Ammon's horn (tissue), 1 donor: ENCODE results near the gene VPS37B.
A peak's percentile ranks its signal among the peaks of the same experiment; 100 is the strongest.
"Not testable (repeated sequence)": the region's sequence is repeated elsewhere in the genome, so short reads cannot be mapped to it uniquely, and the experiment has no call there.

Source experiments
- DNase-seq: peaks from one replicate; pipeline ENCODE4 v3.0.0-alpha.2; 2016; ENCODE audit warnings: low spot score

VPS37B gene

DNA sequence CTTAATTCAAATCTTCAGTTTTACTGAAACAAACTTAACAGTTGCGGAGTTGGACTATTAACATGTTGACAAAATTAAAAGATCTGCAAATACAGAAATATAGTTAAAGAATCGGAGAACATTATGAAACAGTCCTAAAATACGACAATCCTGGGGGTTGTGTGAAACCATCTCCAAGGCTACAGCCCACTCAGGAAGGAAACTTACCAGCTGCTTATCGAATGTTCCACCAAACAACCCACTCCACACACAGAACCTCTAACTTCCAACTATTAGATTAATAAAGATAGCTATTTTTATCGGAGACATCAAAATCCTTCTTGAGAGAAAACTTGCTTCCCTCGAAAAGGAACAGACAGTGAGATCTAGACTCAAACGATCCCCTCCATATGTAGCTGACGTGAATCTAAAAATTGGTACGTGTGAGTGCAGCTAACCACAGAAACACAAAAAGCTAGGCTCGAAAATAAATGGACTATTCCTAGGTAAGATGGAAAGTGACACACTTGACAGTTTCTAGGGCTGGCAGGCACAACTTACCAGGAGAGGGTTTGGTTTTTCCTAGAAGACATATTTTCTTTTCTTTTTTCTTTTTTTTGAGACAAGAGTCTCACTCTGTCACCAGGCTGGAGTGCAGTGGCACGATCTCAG, 12.9 kb downstream of the VPS37B start:
- DNase-seq, result no peak

DNA sequence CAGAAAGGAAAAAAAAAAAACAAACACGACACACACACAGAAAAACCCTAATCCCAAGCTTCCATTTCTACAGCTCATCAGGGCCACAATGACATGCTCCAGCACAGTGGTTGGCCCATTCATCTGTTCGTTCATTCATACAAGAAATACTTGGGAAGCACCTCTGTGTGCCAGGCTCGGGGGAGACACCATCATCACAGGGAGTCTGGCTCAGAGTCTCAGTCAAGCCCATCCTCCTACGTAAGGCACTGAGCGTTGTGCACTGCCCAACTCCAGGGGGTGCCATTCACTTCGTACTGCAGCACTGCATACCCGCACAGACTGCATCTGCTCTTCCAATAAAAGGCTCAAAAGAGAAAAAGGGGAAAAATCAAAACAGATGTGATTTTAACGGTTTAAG, 15.3 kb downstream of the VPS37B start:
- DNase-seq, result peak; percentile 94

DNA sequence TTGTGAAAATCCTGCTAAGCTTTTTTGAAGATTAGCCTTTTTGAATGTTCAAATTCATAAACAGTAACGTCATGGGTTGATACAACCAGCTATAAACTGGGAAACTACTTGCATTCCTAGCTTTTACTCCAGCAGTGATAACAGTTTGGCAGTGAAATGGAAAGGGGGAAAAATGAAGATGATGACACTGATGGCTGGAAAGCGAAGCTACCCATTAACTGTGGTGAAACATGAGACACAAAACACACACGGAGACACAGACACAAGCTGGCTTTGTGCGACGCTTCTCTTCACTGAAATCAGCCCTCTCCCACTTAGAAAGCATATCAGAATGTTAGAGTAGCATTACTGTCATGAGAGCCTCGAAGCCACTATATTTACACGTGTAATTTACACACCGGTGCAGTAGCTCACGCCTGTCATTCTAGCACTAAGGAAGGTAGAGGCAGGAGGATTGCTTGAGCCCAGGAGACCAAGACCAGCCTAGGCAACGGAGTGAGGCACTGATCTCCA, 15.7 kb downstream of the VPS37B start:
- no peak for DNase-seq

DNA sequence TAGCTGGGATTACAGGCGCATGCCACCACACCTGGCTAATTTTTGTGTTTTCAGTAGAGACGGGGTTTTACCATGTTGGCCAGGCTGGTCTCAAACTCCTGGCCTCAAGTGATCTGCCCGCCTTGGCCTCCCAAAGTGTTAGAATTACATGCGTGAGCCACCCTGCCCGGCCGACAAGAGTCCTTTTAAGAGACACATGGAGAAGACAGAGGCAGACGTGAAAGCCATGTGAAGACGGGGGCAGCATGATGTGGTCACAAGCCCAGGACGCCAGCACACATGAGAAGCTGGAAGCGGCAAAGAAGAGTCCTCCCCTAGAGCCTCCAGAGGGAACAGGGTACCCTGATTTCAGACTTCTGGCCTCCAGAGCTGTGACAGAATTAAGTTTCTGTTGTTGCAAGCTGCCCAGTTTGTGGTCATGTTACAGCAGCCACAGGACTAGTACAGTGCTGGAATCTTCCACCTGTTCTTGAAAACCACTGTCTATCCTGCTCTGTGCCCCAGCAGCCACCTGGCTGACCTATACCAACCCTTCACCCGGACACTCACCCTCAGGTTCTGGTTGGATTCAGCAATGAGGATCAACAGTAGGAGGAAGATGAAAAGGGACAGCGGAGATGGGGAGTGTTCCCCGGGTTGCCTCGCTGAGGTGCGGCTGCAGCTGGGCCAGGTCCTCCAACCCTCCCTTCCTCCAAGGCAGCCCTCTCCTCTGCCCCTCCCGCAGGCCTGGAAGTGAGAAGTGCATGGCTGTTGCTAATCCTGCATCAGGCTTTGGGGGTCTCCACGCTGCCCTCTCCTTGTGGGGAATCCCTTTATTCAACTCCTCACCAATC, 16.9 kb downstream of the VPS37B start:
- no peak for DNase-seq

DNA sequence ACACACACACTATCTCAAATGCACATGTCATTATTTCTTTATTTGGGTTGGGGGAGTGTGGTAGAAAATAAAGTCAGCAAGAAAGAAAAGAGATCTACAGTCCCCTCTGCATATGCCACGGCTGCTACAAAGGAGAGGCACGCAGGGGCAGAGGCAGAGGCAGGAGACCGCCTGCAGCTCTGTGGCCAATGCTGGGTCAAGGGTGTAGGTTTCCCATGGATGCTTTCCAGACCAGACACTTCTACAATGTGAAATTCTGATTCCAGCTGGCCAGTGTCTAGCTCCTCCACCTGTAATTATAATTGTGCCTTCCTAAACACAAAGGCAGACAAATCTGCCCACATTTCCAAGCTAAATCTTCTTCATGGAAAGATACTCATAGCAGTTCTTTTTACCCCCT, 19.2 kb downstream of the VPS37B start:
- no peak for DNase-seq

DNA sequence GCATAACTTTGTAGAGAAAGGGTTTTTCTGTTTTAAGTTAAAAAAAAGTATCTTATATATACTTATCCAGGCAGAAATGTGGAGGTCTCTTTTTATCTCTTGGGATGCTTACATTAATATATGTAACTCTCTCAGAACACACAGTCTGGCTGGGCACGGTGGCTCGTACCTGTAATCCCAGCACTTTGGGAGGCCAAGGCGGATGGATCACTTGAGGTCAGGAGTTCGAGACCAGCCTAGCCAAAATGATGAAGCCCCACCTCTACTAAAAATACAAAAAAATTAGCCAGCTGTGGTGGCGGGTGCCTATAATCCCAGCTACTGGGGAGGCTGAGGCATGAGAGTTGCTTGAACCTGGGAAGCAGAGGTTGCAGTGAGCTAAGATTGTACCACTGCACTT, 19.6 kb downstream of the VPS37B start:
- DNase-seq, result not testable (repeated sequence)

DNA sequence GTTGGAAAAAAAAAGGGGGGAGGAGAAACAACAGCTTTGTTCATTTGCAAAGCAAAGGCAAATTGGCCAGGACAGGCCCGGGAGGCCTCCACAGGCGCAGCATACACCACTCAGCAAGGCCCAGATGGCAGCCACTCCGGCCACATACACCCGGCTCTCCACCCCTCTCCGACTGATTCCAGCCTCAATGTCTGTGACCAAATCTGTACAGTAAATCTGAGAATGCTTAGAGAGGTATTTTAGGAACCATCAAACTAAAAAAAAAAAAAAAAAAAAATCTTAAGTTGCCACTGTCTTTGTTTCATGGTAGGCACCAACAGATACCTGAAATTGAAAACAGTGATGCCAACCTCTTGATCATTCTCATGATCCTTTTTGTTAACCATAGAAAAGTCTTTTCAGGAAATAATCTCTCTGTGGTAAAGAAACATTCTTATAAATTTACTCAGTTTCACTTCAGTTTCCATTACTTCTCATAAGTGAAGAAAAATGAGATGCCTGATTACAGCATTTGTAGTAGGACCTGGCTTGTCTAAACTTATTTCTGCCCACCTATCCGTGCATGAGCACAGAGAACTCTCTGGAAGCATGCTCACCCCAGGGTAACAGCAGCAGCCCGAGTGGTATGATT, 20.2 kb downstream of the VPS37B start:
- DNase-seq, result no peak

DNA sequence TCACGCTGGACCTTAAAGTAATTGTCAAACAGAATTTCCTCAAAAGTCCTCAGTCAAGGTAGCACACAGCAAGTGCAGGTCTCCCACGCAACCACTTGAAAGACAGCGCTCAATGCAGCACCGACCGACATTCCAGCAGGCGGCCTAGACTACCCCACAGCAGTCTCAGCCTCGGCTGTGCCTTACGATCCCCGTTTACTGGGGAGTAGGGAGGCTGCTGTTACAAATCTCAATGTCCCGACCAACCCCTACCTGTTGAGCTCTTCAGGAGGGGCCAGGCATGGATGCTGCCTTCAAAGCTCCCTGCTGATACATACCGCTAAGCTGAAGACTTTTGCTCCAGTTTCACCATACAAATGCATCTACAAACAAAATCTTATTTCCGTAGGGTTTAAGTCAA, 21.8 kb downstream of the VPS37B start:
- no peak for DNase-seq

DNA sequence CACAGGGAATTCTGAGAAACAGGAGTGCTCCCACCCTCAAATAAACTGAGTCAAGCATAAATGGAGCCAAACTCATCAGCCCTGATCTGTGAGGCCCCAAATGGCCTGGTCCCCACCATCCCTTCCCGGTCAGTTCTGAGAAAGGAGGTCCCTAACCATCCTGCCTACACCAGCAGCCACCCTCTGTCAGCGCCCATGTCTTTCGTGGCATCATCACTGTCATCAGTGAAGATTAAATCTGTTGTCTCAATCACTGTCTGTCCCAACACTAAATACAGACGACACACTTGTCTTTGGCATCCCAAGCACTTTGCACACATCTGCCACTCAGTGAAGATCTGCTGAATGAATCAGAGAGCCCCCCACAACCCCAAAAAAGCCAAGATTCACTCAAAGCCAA, 22.4 kb downstream of the VPS37B start:
- DNase-seq, result no peak

DNA sequence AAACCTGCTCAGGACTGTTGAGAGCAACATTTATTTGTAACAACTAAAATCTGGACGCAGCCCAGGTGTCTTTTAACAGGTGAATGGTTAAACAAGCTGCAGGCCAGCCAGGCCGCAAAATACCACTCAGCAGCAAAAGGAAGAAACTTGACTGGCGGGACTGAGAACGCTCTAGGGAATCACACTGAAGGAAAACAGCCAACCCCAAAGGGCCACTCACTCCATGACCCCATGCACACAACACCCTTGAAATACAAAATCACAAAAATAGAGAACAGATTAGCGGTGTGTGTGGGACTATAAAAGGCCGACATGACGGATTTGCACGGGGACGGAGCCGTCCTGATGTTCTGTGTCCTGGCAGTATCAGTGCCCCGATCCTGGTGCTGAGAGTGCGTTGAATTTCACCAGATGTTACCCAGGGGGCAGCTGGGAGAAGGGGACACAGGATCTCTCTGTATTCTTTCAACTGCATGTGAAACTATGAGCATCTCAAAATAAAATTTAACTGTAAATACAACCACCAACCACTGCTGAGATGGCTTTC, 23.0 kb downstream of the VPS37B start:
- DNase-seq, result no peak

DNA sequence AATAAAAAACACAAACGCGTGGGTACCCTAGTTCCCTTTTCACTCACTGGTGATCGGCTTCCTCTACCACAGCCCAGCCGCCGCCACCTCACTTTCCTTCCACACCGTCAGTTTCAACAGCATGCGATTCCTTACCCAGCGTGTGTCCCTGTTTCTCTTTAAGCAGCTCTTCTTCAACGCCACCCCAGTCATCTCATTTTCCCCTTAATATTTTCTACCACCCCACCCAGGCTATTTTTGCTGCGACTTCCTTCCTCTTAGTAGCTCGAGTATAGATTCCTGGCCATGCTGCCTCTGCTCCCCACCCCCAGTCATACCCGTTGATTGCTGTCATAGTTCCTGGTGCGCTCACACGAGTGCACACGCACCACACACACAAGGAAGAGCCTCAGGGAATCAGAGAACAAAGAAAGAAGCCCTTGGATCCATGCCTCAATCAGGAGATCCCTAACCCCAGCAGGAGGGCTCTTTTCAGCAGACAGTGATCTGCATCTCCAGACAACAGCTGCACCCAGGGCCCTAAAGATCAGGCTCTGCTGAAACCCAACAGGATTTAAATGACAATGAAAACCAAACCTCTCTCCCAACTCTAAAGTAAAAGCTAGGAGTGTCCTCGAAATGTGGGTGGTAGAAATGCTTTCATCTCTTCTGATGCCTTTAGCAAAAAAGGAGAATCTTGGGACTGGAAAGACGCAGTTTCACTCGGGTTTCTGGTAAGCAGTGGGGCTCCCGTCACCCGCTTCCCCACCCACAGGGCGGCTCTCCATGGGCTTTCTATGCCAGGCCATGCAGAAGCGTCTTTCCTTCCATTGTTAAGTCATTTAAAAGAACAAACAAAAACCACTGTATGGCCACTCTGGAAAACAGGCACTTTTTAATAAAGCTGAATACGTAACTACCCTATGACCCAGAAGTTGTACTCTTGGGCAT, 23.8 kb downstream of the VPS37B start:
- no peak for DNase-seq

DNA sequence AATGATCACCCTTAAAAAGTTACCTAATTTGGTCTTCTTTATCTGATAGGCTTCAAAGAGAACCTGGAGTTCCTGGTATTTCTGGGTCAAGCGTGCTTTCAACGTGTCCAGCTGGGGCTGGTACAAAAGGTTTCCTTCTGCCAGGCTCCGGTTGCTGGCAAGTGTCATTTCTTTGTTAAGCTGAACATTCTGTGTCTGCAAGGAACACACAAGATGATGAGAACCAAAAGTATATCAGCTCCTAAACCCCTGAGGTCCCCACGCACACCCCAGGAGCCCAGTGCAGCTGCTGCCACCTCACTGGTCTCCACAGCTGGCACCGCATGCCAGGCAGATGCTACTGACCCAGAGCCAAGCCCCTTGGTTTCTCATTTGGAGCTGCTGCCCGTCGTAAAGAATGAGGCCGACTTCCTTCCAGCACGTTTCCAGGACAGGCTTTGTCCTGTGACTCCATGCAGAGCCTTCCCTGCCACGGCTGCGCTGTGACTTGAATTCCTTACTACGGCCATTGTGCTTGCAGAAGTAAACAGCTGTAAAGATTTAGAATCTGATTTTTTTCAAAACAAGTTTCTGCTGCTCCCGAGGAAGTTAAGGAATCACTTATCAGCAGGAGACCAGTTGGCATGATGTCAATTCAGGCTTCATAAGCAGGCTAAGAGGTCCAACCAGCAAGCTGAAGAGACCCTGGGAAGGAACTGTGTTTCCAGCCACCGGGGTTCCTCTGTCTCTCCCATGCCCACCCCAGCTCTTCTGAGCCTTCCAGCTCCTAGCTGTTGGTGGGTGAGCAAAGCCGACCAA, 24.9 kb downstream of the VPS37B start:
- no peak for DNase-seq

DNA sequence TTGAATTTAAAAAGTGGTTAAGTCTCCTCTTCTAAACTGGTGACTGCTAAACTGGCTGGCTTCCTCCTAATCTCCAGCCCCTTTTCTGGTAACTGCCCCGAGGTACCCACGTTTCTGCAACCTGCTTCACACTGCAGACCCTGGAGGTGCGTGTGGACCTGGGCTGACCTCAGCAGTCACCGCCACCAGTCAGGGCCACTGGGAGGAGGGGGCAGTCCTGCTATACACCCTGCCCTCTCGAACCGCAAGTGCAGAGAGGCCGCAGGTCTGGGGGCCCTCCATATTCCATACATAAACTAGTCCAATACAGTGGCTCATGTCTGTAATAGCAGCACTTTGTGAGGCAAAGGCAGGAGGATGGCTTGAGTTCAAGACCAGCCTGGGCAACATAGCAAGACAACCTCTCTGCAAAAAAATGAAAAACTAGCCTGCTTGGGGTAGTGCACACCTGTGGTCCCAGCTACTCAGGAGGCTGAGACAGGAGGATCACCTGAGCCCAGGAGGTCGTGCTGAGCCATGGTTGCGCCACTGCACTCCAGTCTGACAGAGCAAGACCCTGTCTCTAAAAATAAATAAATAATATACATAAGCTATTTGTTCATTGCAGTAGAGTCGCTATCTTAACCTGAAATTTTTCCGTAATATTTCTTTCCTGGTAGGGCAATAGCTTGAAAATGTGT, 25.6 kb downstream of the VPS37B start:
- DNase-seq, result no peak

DNA sequence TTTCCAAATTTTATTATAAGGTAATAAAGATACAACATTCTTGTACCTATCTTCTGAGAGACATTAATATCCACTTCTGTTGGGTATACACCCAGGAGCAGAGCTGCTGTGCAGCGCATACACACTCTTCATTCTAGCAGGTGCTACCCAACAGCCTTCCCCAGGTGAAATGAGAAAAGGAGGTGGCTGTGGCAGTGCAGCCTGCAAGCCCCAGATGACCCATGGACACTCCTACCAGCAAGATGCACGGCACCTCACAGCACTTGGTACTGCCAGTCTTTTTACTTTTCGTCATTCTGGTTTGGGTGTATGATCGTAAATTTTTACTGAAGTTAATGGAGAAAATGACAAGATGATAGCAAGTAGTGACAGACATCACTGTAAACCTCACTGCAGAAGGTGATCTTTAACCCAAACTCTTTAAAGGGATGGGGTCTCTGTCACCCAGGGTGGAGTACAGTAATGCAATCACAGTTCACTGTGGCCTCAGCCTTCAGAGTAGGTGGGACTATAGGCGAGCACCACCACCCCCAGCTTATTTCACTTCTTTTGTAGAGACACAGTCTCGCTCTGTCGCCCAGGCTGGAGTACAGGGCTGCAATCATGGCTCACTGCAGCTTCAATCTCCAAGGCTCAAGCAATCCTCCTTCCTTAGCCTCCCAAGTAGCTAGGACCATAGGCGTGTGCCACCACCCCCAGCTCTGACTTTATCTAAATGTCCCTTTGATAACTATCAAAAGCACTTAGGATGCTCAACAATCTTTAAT, 26.5 kb downstream of the VPS37B start:
- no peak for DNase-seq

DNA sequence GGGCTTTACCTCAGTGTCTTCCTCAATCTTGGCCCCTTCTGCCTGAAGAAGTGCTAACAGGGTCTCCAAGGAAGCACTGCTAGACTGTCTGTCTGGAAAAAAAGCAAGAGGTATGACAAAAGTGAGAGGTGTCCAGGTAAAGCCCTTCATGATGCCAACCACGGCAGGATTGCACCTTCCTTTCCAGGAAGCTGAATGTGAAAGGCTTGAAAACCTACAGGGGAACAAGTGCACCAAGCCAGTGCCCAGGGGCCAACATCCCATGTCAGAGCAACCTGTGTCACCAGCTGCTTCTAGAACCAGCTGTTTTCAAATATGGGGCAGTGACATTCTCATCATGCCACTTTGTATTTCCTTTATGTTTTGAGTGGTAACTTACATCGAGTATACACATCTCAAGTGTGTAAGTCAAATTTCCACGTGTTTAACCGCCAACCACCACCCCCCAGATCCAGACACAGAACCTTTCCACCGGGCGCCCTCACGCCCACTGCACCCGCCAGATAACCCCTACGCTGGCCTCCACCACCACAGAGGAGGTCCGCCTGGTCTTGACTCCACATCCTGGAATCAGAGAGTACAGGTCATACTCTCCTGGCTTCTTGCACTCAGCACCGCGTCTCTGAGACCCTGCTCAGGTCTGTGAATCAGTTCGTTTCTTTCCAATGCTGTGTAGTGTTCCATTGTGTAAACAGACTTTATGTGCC, 27.3 kb downstream of the VPS37B start:
- DNase-seq, result no peak

DNA sequence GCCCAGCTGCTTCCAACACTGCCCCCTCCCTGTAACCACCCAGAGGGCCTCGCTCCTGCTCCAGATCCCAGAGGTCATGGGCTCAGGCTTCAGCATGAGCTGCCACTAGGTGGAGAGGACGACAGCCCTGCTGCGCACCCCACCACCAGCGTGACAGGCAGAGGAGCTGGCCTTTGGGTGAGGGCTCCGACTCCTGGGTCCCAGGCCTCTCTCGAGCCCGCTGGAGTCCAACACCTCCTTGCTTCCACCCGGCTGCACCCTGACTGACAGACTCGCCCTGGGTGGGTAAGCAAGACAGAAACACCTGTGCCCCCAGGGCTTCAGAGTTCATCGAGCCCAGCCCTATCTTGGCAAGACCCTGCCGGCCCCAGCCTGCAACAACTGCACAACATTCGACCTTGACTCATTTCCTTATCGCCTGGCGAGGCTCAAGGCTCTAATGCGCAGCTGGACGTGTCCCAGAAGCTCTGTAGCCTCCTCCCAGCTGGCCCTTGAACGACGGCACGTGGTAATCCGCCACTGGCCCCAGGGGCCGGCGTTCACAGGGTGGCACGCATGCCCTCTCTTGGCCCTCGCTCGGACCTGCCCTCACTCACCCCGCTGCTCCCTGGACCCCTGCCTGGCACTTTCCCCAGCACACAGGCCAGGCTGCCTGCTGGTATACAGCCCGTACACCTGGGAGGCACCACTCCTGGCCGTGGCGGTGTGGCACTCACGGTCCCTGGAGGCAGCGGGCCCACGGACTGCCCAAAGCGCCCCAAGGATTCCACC, 28.0 kb downstream of the VPS37B start:
- DNase-seq, result no peak

DNA sequence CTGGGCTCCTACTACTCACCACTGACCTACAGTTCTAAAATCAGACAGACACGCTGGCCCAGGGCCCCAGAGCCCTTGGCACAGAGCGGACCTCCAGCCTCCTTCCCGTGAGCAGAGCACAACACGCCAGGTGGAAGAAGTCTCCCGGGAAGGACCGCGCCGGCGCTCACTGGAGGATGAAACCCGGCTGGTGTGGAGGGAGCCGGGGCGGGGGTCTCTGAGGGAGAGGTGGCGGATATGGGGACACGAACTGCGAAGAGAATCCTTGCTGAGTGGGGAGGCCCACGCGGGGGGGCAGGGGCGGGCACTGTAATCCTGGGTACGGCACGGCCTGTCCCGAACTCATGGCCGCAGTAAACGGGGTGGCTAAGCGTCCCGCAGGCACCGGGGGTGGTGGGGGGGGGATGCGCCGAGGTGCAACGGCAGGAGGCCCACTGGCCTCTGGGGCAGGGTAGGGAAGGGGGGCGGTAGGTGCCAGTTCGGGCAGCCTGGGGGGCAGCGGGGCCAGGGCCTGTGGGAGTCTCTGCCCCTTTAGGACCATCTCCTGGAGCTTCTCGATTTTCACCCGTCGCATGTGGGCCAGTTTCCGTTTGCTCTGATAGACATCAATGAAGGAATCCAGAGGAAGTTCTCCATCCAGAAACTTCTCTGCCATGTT, 28.8 kb downstream of the VPS37B start:
- DNase-seq, result no peak
